Loucy (cell line): ENCODE results near the gene RBP3.

ENCODE experiments used
- H2AFZ ChIP-seq: fragments of 200-600 bp; sonication (generic); 2 replicates; pipeline ENCODE4 v1.6.0; 2016; ENCODE audit warnings: antibody characterized with exemption, mild to moderate bottlenecking, low read length, moderate library complexity
- H3F3A ChIP-seq: fragments of 200-600 bp; 2 replicates; pipeline ENCODE4 v1.6.0; 2016; ENCODE audit warnings: antibody characterized with exemption, low read depth, mild to moderate bottlenecking
- H3K27me3 ChIP-seq: fragments of 200-600 bp; sonication (generic); 2 replicates; pipeline ENCODE4 v1.6.1; 2014; ENCODE audit warnings: low read length, mild to moderate bottlenecking; ENCODE audit not compliant: insufficient read depth, poor library complexity, severe bottlenecking
- H3K36me3 ChIP-seq: fragments of 200-600 bp; sonication (generic); 2 replicates; pipeline ENCODE4 v1.6.1; 2016; ENCODE audit warnings: low read length; ENCODE audit not compliant: insufficient read depth
- H3K4me1 ChIP-seq: fragments of 200-600 bp; sonication (generic); 2 replicates; pipeline ENCODE4 v1.5.1; 2014; ENCODE audit warnings: low read length, mild to moderate bottlenecking; ENCODE audit not compliant: insufficient read depth, poor library complexity, severe bottlenecking
- H3K4me2 ChIP-seq: fragments of 200-600 bp; sonication (generic); 2 replicates; pipeline ENCODE4 v1.6.0; 2014; ENCODE audit warnings: antibody characterized with exemption, low read length, low read depth, mild to moderate bottlenecking; ENCODE audit not compliant: poor library complexity, severe bottlenecking
- H3K4me3 ChIP-seq: fragments of 200-600 bp; sonication (generic); 2 replicates; pipeline ENCODE4 v1.5.1; 2014; ENCODE audit warnings: low read length, mild to moderate bottlenecking, mixed read lengths; ENCODE audit not compliant: poor library complexity, severe bottlenecking
- H3K79me2 ChIP-seq: fragments of 200-600 bp; sonication (generic); 2 replicates; pipeline ENCODE4 v1.6.1; 2014; ENCODE audit warnings: low read length; ENCODE audit not compliant: insufficient read depth
- H3K9ac ChIP-seq: fragments of 200-600 bp; sonication (generic); 2 replicates; pipeline ENCODE4 v1.6.0; 2014; ENCODE audit warnings: mild to moderate bottlenecking, low read depth, low read length, moderate library complexity; ENCODE audit not compliant: poor library complexity, severe bottlenecking
- H3K9me2 ChIP-seq: fragments of 200-600 bp; sonication (generic); replicated peaks from 2 replicates; pipeline ENCODE4 v1.6.1; 2016; ENCODE audit warnings: low read depth, low read length, mixed read lengths
- H3K9me3 ChIP-seq: fragments of 200-600 bp; sonication (generic); 2 replicates; pipeline ENCODE4 v1.6.1; 2014; ENCODE audit warnings: mild to moderate bottlenecking, antibody characterized with exemption, low read length, low read depth; ENCODE audit not compliant: insufficient read depth
- H4K20me1 ChIP-seq: fragments of 200-600 bp; sonication (generic); 2 replicates; pipeline ENCODE4 v1.6.0; 2014; ENCODE audit warnings: antibody characterized with exemption, low read length, mild to moderate bottlenecking; ENCODE audit not compliant: insufficient read depth, poor library complexity, severe bottlenecking
- CTCF ChIP-seq: fragments of 200-600 bp; sonication (generic); conservative IDR thresholded peaks from 2 replicates; pipeline ENCODE4 v1.5.1; 2014; ENCODE audit warnings: mild to moderate bottlenecking, antibody characterized with exemption, low read length
- EZH2phosphoT487 ChIP-seq: fragments of 200-600 bp; IDR thresholded peaks from 2 replicates; pipeline ENCODE4 v1.6.1; 2018; ENCODE audit warnings: antibody characterized with exemption, mild to moderate bottlenecking, moderate library complexity, borderline replicate concordance

The RBP3 gene

DNA sequence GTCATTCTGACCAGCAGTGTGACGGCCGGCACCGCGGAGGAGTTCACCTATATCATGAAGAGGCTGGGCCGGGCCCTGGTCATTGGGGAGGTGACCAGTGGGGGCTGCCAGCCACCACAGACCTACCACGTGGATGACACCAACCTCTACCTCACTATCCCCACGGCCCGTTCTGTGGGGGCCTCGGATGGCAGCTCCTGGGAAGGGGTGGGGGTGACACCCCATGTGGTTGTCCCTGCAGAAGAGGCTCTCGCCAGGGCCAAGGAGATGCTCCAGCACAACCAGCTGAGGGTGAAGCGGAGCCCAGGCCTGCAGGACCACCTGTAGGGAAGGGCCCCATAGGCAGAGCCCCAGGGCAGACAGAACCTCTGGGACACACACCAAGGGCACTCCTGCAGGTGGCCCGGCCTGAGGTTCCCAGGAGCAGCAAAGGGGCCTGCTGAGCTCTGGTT, 9.0 kb downstream of the RBP3 start:
- no peak overlapping the region for H2AFZ ChIP-seq
- no peaks in the 10 kb centered on the region for H3K9me2 ChIP-seq
- no peaks in the 10 kb centered on the region for H3K36me3 ChIP-seq
- no peaks in the 10 kb centered on the region for H4K20me1 ChIP-seq
- no peaks in the 10 kb centered on the region for H3F3A ChIP-seq
- H3K27me3 ChIP-seq = no peaks in the 10 kb centered on the region
- no peak overlapping the region for H3K4me2 ChIP-seq
- no peaks in the 10 kb centered on the region for H3K79me2 ChIP-seq
- no peaks in the 10 kb centered on the region for H3K9me3 ChIP-seq
- H3K4me3 ChIP-seq = no peak overlapping the region
- H3K4me1 ChIP-seq = no peaks in the 10 kb centered on the region
- TF ChIP-seq EZH2phosphoT487 (no peak), CTCF (no peak)
- no peak overlapping the region for H3K9ac ChIP-seq

- TF ChIP-seq CTCF = no peak
- no peak for TF ChIP-seq EZH2phosphoT487
Measured at GRCh38 chr10:47357911-47358310, 9.7 kb downstream of the RBP3 start.

DNA sequence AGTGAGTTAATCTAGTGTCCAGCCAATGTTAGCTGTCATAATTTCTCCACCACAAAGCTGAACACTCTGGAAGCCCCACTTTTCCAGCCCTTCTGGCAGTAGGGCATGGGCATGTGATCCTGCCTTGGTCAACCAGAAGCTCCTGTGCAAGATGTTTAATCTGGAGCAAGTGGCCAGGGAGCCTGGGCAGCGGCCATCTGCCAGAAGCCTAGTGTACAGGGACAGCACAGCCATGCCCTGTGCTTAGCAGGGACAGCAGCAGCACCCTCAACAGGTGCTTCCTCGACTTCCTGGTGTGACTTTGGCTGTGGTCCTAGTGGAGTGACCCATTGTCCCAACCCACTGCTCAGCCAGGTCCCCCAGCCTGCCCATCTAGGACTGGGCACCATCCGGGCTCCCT, 10.3 kb downstream of the RBP3 start:
- H4K20me1 ChIP-seq = no peaks in the 10 kb centered on the region
- H3K9me2 ChIP-seq = no peaks in the 10 kb centered on the region
- H3K9ac ChIP-seq = no peak overlapping the region
- no peaks in the 10 kb centered on the region for H3K79me2 ChIP-seq
- no peak overlapping the region for H2AFZ ChIP-seq
- no peaks in the 10 kb centered on the region for H3K4me1 ChIP-seq
- TF ChIP-seq EZH2phosphoT487 (no peak), CTCF (no peak)
- H3K4me3 ChIP-seq = no peak overlapping the region
- no peak overlapping the region for H3K4me2 ChIP-seq
- H3K27me3 ChIP-seq = no peaks in the 10 kb centered on the region
- no peaks in the 10 kb centered on the region for H3F3A ChIP-seq
- H3K36me3 ChIP-seq = no peaks in the 10 kb centered on the region
- no peaks in the 10 kb centered on the region for H3K9me3 ChIP-seq

More at GRCh38 chr10:47357911-47358310, 9.7 kb downstream of the RBP3 start:
- Histone ChIP-seq H3K79me2 (no peaks in the 10 kb centered on the region), H3F3A (no peaks in the 10 kb centered on the region), H3K4me3 (no peak overlapping the region), H3K4me1 (no peaks in the 10 kb centered on the region), H2AFZ (no peak overlapping the region), H3K4me2 (no peak overlapping the region), H3K27me3 (no peaks in the 10 kb centered on the region), H3K9ac (no peak overlapping the region), H3K9me3 (no peaks in the 10 kb centered on the region), H3K9me2 (no peaks in the 10 kb centered on the region), H3K36me3 (no peaks in the 10 kb centered on the region), H4K20me1 (no peaks in the 10 kb centered on the region)
